Parathyroid adenoma (tissue), 2 donors: ENCODE measurements around the gene ERN1.

ENCODE experiments used
- H2AFZ ChIP-seq: fragments of 300-600 bp; sonication (generic); one replicate; pipeline ENCODE4 v1.7.0; 2017; ENCODE audit warnings: antibody characterized with exemption, mild to moderate bottlenecking
- H3K27ac ChIP-seq: fragments of 300-600 bp; sonication (generic); one replicate; pipeline ENCODE4 v1.7.0; 2017
- H3K27me3 ChIP-seq: fragments of 300-600 bp; sonication (generic); one replicate; pipeline ENCODE4 v1.7.0; 2017; ENCODE audit warnings: low read length; ENCODE audit not compliant: control insufficient read depth, insufficient read depth
- H3K36me3 ChIP-seq: fragments of 300-600 bp; sonication (generic); one replicate; pipeline ENCODE4 v1.7.0; 2017; ENCODE audit warnings: low read length; ENCODE audit not compliant: control insufficient read depth, insufficient read depth
- H3K4me1 ChIP-seq: fragments of 300-600 bp; sonication (generic); one replicate; pipeline ENCODE4 v1.7.0; 2017; ENCODE audit warnings: control low read depth
- H3K4me2 ChIP-seq: fragments of 300-600 bp; sonication (generic); one replicate; pipeline ENCODE4 v1.7.0; 2017; ENCODE audit warnings: low read length
- H3K4me3 ChIP-seq: fragments of 300-600 bp; sonication (generic); one replicate; pipeline ENCODE4 v1.7.0; 2017; ENCODE audit warnings: low read depth, low read length
- H3K79me2 ChIP-seq: fragments of 300-600 bp; sonication (generic); one replicate; pipeline ENCODE4 v1.7.0; 2017; ENCODE audit warnings: control low read depth
- H3K9ac ChIP-seq: fragments of 300-600 bp; sonication (generic); one replicate; pipeline ENCODE4 v1.7.0; 2017; ENCODE audit warnings: mild to moderate bottlenecking
- H3K9me3 ChIP-seq: fragments of 300-600 bp; sonication (generic); one replicate; pipeline ENCODE4 v1.7.0; 2017; ENCODE audit warnings: low read length; ENCODE audit not compliant: control insufficient read depth
- CTCF ChIP-seq: fragments of 300-600 bp; sonication (generic); IDR thresholded peaks from one replicate; pipeline ENCODE4 v1.7.0; 2017; ENCODE audit warnings: antibody characterized with exemption, mild to moderate bottlenecking
- donor health status: primary hyperparathyroidism.

ERN1 gene

DNA sequence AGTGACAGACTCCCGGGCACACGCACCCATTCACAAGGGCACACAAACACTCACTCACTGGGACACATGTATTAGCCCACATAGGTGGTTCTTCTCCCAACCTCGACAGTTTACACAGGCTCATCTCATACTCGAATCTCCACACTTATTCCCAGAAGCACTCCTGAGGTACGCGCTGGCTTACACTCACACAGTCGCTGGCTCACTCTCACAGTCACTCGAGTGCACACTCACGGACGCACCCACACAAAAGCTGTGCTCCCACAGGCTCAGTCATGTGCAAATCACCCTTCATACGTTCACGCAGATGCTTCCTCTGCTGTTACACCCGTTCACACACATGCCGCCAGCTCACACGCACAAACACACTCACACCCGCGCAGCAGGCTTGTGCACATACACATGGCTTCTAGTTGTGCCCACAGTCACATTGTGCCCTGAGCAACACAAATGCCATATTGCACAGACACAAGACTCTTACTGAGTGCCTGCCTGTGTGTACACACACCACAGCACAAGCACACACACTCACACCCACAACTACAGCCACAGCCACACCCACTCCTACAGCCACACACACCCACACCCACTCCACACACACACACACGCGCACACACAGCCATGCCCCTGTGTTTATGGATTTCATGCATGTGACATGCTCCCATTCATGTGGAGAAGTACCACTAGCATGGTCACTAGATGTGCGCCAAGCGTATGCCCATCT, 140.2 kb downstream of the ERN1 start:
- H3K27me3 ChIP-seq, result no peaks in the 10 kb centered on the region
- no peaks in the 10 kb centered on the region for H3K36me3 ChIP-seq
- peaks cover 11% of the 10 kb centered on the region for H3K4me1 ChIP-seq
- H3K9ac ChIP-seq, result no peak overlapping the region
- no peaks in the 10 kb centered on the region for H3K79me2 ChIP-seq
- no peak for TF ChIP-seq CTCF
- H3K4me3 ChIP-seq, result no peak overlapping the region
- H2AFZ ChIP-seq, result no peak overlapping the region
- no peak overlapping the region for H3K4me2 ChIP-seq
- H3K27ac ChIP-seq, result no peak overlapping the region
- no peaks in the 10 kb centered on the region for H3K9me3 ChIP-seq
